Stimulated activated CD8-positive, alpha-beta memory T cell treated with anti-CD3 and anti-CD28 coated beads, Interleukin-7, amount 100 ng/mL, for 48 hours (primary cell): Measurements from ENCODE around the gene ERMAP.
"Not testable (repeated sequence)": the region's sequence is repeated elsewhere in the genome, so short reads cannot be mapped to it uniquely, and the experiment has no call there.

ENCODE experiments used
- DNase-seq, 2 donors: peaks; one replicate each; pipeline ENCODE4 v3.0.0-alpha.2; 2020; ENCODE audit warnings: low read depth in 1 of 2; ENCODE audit errors: extremely low read depth in 1 of 2

Gene ERMAP

GRCh38 chr1:42869751-42870150 lies 52.8 kb downstream of the ERMAP start:
- DNase-seq: not testable (repeated sequence)

DNA sequence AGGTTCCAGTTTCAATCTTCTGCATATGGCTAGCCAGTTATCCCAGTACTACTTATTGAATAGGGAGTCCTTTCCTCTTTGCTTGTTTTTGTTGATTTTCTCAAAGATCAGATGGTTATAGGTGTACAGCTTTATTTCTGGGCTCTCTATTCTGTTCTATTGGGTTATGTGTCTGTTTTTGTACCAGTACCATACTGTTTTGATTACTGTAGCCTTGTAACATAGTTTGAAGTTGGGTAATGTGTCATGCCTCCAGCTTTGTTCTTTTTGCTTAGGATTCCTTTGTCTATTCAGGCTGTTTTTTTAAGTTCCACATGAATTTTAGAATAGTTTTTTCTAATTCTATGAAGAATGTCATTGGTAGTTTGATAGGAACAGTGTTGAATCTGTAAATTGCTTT lies 56.2 kb downstream of the ERMAP start:
- DNase-seq: not testable (repeated sequence)

DNA sequence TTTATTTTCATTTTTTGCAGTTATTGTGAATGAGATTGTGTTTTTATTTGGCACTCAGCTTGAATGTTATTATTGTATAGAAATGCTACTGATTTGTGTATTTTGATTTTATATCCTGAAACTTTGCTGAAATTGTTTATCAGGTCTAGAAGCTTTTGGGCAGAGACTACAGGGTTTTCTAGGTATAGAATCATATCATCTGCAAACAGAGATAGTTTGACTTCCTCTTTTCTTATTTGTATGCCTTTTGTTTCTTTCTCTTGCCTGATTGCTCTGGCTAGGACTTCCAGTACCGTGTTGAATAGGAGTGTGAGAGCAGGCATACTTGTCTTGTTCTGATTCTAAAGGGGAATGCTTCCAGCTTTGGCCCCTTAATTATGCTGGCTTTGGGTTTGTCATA lies 56.7 kb downstream of the ERMAP start:
- no peak for DNase-seq

GRCh38 chr1:42876009-42876408 lies 59.1 kb downstream of the ERMAP start:
- no peak for DNase-seq

DNA sequence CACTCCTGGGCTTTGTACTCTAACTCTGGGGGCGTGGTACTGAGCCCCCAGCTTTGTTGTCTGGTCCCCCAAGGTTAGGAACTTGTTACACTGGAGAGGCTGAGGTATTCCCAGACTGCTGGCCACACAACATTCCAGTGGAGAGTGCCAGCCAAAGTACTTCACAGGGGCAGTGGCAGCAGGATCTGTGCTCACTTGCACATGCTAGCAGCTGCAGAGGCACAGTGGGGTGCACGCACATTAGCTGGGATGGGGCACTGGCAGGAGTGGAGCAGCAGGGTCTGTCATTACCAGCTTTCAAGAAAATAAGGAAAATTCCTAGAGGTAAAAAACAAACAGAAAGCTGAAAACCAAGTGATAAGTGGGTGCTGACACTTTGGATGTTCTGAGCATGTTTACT lies 60.5 kb downstream of the ERMAP start:
- DNase-seq: no peak

DNA sequence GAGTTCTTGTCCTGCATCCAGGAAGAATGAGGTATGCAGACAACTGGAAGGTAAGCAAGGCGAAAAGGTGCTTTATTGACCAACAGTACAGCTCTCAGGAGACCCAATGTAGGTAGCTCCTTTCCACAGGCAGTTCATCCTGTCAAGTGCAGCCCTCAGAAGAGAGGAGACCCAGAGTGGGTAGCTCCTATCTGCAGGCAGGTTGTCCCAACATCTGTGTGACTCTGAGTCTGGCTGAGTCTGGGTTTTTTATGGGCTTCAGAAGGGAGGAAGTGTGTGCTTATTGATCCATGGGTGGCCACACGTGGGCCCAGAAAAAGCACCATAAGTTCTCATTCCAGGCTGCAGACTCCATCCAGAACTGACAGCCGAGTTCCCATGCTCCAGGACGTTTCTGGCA lies 63.5 kb downstream of the ERMAP start:
- DNase-seq: no peak

- no peak for DNase-seq
Observed at GRCh38 chr1:42886046-42886739, 69.3 kb downstream of the ERMAP start.

DNA sequence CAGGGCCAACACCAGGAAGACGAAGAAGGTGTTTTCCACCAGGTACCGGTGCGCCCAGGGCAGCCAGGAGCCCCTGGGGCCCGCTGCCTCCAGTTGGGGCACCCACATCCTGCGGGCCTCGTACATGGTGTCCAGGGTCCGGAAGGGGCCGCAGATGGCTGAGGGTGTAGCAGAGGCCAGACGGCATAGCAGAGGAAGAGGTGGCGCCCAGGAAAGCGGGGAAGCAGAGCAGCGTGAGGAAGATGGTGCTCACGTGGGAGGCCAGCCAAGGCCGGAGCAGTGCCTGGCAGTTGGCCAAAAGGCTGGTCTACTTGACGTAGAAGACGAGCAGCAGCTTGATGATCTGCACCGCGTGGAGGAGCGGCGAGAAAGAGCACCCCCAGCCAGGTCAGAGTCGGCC lies 69.9 kb downstream of the ERMAP start:
- no peak for DNase-seq

DNA sequence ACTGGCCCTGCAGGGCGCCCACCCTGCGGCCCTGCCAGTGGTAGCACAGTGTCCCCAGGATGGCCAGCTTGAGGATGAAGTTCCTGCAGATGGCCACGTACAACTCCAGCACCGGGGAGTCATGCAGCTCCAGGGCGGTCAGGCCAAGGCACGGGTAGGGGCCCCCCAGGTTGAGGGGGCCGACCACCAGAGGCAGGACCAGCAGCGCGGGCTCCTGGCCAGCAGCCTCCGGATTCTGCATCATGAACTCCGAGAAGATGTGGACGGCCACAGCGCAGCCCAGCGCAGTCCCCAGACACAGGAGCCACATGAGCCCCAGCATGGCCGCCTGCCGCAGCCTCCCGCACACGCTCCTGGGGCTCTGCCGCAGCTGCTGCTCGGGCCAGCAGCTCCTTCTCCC lies 70.4 kb downstream of the ERMAP start:
- no peak for DNase-seq

DNA sequence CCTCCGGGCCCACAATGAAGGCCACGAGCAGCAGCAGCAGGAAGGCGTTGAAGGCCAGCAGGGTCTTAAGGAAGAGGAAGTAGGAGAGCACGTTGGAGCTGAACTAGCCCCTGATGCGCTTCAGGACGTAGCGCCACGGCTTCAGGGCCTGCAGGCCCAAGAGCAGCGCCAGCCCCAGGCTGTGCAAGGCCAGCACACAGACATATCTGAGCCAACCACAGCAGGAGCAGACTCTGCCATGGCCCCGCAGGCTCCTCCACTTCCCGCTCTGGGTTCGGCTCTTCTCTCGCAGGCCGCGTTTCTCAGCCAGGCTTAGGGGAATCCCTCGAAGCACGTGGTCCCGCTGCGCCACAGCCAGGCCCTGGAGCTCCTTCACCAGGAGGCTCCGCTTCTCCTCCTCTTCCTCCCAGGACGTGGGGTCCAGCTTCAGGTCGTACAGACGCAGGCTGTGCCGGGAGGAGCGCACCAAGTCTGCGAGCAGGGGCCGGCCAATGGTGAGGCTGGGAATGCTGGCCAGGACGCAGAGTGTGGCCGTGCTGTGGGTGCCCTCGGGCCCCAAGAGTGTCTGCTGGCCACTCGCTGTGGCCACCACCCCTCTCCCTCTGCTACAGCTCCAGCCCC lies 71.2 kb downstream of the ERMAP start:
- no peak for DNase-seq

DNA sequence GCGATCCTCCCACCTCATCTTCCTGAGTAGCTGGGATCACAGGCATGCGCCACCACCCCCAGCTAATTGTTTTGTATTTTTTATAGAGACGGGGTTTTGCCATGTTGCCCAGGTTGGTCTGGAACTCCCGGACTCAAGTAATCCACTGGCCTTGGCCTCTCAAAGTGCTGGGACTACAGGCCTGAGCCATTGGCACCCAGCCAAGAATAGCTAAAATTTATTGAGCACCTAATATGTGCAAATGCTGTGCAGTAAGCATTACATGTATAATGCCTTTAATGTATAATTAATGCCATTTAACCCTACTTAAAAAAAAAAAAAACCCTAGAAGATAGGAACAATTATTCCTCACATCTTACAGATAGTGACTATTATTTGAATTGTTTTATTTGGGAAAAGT lies 72.3 kb downstream of the ERMAP start:
- DNase-seq: no peak

- no peak for DNase-seq
Observed at GRCh38 chr1:42891465-42892138, 74.7 kb downstream of the ERMAP start.
